GM08714 (cell line): Measurements from ENCODE around the gene ABCC4.
"Not testable (repeated sequence)": the region's sequence is repeated elsewhere in the genome, so short reads cannot be mapped to it uniquely, and the experiment has no call there.

Experiments used
- H3K4me3 ChIP-seq: fragments of 200-500 bp; sonication (Bioruptor generic); 2 replicates; pipeline ENCODE4 v1.5.1; 2014; ENCODE audit warnings: mild to moderate bottlenecking, low read length, inconsistent platforms
- ZNF274 ChIP-seq: IDR thresholded peaks from 2 replicates; pipeline ENCODE4 v1.6.1; 2012; ENCODE audit warnings: mild to moderate bottlenecking, low read depth, low read length

The ABCC4 gene

GRCh38 chr13:95319551-95320274, 18.5 kb upstream of the ABCC4 start:
- no peak overlapping the region for H3K4me3 ChIP-seq
- no peak for TF ChIP-seq ZNF274

GRCh38 chr13:95317039-95317989, 16.1 kb upstream of the ABCC4 start:
- no peak for TF ChIP-seq ZNF274
- no peak overlapping the region for H3K4me3 ChIP-seq

DNA sequence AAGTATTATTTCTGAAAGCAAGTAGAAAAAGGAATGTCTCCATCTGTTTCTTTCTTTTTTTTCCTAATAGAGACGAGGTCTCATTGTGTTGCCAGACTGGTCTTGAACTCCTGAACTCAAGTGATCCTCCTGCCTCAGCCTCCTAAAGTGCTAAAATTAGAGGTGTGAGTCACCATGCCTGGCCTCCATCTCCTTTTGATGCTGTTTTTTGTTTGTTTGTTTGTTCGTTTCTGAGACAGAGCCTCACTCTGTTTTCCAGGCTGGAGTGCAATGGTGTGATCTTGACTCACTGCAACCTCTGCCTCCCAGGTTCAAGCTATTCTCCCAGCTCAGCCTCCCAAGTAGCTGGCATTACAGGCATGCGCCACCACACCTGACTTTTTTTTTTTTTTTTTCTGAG, 14.5 kb upstream of the ABCC4 start:
- TF ChIP-seq ZNF274: no peak
- no peak overlapping the region for H3K4me3 ChIP-seq

DNA sequence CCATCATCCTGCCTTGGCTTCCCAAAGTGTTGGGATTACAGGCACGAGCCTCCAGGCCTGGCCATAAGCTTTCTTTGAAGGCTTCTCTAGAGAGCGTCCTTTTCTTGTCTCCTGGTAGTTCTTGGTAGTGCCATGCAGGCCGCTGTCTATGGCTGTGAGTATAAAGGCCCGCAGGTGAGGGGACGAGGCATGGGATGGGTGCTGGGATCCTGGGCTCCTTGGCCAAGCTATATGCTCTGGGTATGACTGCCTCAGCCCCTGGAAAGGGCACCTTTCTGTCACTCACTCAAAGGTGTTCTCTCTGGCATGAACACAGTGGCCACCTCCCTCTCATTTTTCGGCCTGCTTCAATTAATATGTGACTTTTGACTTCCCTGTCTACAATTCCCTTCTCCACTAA, 6.3 kb upstream of the ABCC4 start:
- TF ChIP-seq ZNF274: no peak
- no peak overlapping the region for H3K4me3 ChIP-seq

GRCh38 chr13:95304453-95304852, 3.2 kb upstream of the ABCC4 start:
- no peak for TF ChIP-seq ZNF274
- H3K4me3 ChIP-seq: no peak overlapping the region

DNA sequence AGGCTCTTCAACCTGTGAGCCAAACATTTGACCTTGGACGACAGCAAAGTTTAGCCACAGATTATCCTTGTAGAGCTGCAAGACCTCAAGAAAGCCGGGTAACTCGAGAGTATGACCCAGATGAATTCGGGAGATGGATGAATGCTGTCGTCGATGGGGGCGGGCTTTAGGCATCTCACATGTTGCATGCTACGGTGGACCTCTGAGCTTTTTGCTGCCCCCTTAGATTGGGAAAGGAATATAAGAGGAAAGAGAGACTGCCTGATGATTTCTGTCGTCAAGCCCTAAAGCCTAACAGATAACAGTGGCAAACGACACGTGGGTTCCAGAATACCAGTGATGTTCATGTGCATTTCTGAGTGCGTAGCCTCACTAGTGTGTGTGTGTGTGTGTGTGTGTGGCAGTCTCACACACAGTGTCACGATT, 730 bp upstream of the ABCC4 start:
- H3K4me3 ChIP-seq: peak overlapping the region; percentile 92; the same call in 1 of the 2 replicates
- no peak for TF ChIP-seq ZNF274

GRCh38 chr13:95300625-95301182, 547 bp downstream of the ABCC4 start:
- TF ChIP-seq ZNF274: no peak
- H3K4me3 ChIP-seq: peak overlapping the region; percentile 92

GRCh38 chr13:95298971-95299621, 2.2 kb downstream of the ABCC4 start:
- no peak overlapping the region for H3K4me3 ChIP-seq
- TF ChIP-seq ZNF274: no peak

GRCh38 chr13:95298169-95298965, 2.9 kb downstream of the ABCC4 start:
- no peak overlapping the region for H3K4me3 ChIP-seq

DNA sequence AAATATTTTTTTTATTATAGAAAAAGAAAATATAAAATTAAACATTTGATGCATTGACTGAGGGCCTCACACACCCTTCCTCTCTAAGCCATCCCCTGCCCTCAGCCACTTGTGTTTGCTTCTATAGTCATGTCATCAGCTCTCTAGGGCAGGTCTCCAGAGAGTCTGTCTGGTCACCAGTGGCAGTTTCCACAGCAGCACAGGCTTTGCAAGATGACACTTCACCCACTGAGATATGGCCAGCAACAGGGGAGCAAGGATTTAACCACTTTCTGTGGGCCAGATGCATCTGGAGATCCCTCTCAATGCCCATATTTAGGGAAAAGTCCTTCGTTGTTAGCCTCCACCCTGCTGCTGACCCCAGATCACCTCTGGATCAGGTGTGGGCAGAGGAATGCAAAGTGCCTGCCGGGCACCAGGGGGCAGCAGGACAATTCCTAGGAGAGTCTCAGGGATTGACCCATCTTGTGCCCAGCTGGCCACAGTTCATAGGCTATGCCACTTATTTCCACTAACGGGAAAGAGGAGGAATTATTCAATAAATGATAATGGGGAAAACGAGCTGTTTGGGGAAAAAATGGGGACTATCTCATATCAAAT, 4.8 kb downstream of the ABCC4 start:
- no peak for TF ChIP-seq ZNF274
- no peak overlapping the region for H3K4me3 ChIP-seq

More at GRCh38 chr13:95298169-95298965, 2.9 kb downstream of the ABCC4 start:
- no peak for TF ChIP-seq ZNF274

GRCh38 chr13:95295026-95295425, 6.2 kb downstream of the ABCC4 start:
- TF ChIP-seq ZNF274: no peak
- no peak overlapping the region for H3K4me3 ChIP-seq

DNA sequence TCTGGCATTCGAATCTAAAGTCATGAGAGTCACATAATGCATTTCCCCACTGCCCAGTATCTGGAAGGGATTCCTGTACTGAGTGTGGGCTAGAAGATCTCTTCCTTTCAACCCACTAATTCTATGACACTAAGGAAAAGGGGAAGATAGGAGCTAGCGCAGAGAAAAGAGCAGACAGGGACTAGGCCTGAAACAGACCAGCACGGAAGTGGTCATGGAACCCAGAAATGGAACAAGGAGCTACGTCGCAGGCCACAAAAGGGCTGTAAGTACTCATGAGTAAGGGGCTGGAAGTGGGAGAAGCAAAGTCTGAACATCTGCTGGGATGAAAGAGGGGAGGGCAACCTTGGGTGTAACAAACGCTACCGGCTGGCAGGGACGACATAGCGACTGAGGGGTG, 8.6 kb downstream of the ABCC4 start:
- no peak overlapping the region for H3K4me3 ChIP-seq
- TF ChIP-seq ZNF274: no peak

DNA sequence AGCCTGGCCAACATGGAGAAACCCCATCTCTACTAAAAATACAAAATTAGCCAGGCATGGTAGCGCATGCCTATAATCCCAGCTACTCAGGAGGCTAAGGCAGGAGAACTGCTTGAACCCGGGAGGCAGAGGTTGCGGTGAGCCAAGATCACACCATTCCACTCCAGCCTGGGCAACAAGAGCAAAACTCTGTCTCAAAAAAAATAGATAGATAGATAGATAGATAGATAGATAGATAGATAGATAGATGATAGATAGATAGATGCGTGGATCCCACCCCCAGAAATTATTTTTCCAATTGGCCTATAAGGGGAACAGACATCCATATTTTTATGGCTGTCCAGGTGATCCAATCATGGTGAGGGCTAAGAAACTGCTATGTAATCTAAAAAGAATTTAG, 11.3 kb downstream of the ABCC4 start:
- not testable (repeated sequence) for H3K4me3 ChIP-seq
